SK-N-SH treated with all-trans-retinoic acid at 6 μM for 48 hours (cell line): Measurements from ENCODE around the gene TRIM44.

Experiments
- ATAC-seq: fragments of 200-7000 bp; cut with Tn5 transposase; 3 replicates; pipeline ENCODE4 v1.9.1; 2020; ENCODE audit warnings: mild to moderate bottlenecking, moderate library complexity
- ARNTL ChIP-seq: fragments of 450-650 bp; formaldehyde crosslinking; IDR thresholded peaks from 2 replicates; pipeline ENCODE4 v1.5.0; 2020; ENCODE audit warnings: low read depth, mild to moderate bottlenecking, moderate library complexity, borderline replicate concordance
- BACH2 ChIP-seq: fragments of 250-450 bp; sonication (Bioruptor Pico); IDR thresholded peaks from 2 replicates; pipeline ENCODE4 v1.9.0; 2021; ENCODE audit warnings: mild to moderate bottlenecking, borderline replicate concordance
- CREB5 ChIP-seq: fragments of 250-450 bp; sonication (Bioruptor Pico); IDR thresholded peaks from 2 replicates; pipeline ENCODE4 v1.5.1; 2020; ENCODE audit warnings: low read depth, mild to moderate bottlenecking, moderate library complexity
- CSDC2 ChIP-seq: fragments of 250-450 bp; sonication (Bioruptor Pico); IDR thresholded peaks from 2 replicates; pipeline ENCODE4 v1.5.0; 2020; ENCODE audit warnings: mild to moderate bottlenecking, moderate library complexity
- ESRRG ChIP-seq: fragments of 250-450 bp; sonication (Bioruptor Pico); IDR thresholded peaks from 2 replicates; pipeline ENCODE4 v1.6.1; 2021; ENCODE audit warnings: mild to moderate bottlenecking
- ISL1 ChIP-seq: fragments of 250-450 bp; sonication (Bioruptor Pico); IDR thresholded peaks from 2 replicates; pipeline ENCODE4 v2.1.2; 2022; ENCODE audit warnings: mild to moderate bottlenecking, moderate library complexity
- OSR1 ChIP-seq: fragments of 250-450 bp; sonication (Bioruptor Pico); IDR thresholded peaks from 2 replicates; pipeline ENCODE4 v1.8.0; 2022; ENCODE audit warnings: moderate library complexity, mild to moderate bottlenecking, inconsistent platforms
- PATZ1 ChIP-seq: fragments of 250-450 bp; sonication (Bioruptor Pico); IDR thresholded peaks from 2 replicates; pipeline ENCODE4 v1.8.0; 2020; ENCODE audit warnings: mild to moderate bottlenecking, moderate library complexity, borderline replicate concordance
- PPARA ChIP-seq: fragments of 250-450 bp; sonication (Bioruptor Pico); IDR thresholded peaks from 2 replicates; pipeline ENCODE4 v1.5.0; 2020; ENCODE audit warnings: mild to moderate bottlenecking, borderline replicate concordance
- SNAI2 ChIP-seq: fragments of 250-450 bp; sonication (Bioruptor Pico); IDR thresholded peaks from 2 replicates; pipeline ENCODE4 v1.5.0; 2020; ENCODE audit warnings: mild to moderate bottlenecking, moderate library complexity
- TCF4 ChIP-seq: fragments of 250-450 bp; sonication (Bioruptor Pico); IDR thresholded peaks from 2 replicates; pipeline ENCODE4 v1.8.0; 2021; ENCODE audit warnings: mild to moderate bottlenecking, moderate library complexity, borderline replicate concordance
- TOX ChIP-seq: fragments of 250-450 bp; sonication (Bioruptor Pico); IDR thresholded peaks from 2 replicates; pipeline ENCODE4 v1.8.0; 2021; ENCODE audit warnings: mild to moderate bottlenecking, moderate library complexity, borderline replicate concordance
- TSHZ2 ChIP-seq: fragments of 250-450 bp; sonication (Bioruptor Pico); IDR thresholded peaks from 2 replicates; pipeline ENCODE4 v1.5.0; 2020; ENCODE audit warnings: mild to moderate bottlenecking, moderate library complexity
- ZC3H10 ChIP-seq: fragments of 250-450 bp; sonication (Bioruptor Pico); IDR thresholded peaks from 2 replicates; pipeline ENCODE4 v1.5.1; 2021; ENCODE audit warnings: mild to moderate bottlenecking, moderate library complexity
- ZFP3 ChIP-seq: fragments of 250-450 bp; sonication (Bioruptor Pico); IDR thresholded peaks from 2 replicates; pipeline ENCODE4 v1.5.0; 2020; ENCODE audit warnings: mild to moderate bottlenecking, moderate library complexity
- ZFP30 ChIP-seq: fragments of 450-650 bp; formaldehyde crosslinking; IDR thresholded peaks from 2 replicates; pipeline ENCODE4 v1.5.0; 2022; ENCODE audit warnings: mild to moderate bottlenecking, moderate library complexity
- ZNF565 ChIP-seq: fragments of 450-650 bp; formaldehyde crosslinking; conservative IDR thresholded peaks from 2 replicates; pipeline ENCODE4 v1.5.0; 2020; ENCODE audit warnings: low read depth, mild to moderate bottlenecking, moderate library complexity
- ZNF70 ChIP-seq: fragments of 450-650 bp; formaldehyde crosslinking; IDR thresholded peaks from 2 replicates; pipeline ENCODE4 v1.5.0; 2020; ENCODE audit warnings: mild to moderate bottlenecking, moderate library complexity
- ZNF8 ChIP-seq: fragments of 450-650 bp; formaldehyde crosslinking; IDR thresholded peaks from 2 replicates; pipeline ENCODE4 v1.5.0; 2020; ENCODE audit warnings: mild to moderate bottlenecking, moderate library complexity
- TF ChIP-seq, protein P1 (sequence below): fragments of 250-450 bp; sonication (Bioruptor Pico); IDR thresholded peaks from 2 replicates; pipeline ENCODE4 v1.5.1; 2021; ENCODE audit warnings: mild to moderate bottlenecking, moderate library complexity
- TF ChIP-seq, protein P2 (sequence below): fragments of 250-450 bp; sonication (Bioruptor Pico); IDR thresholded peaks from 2 replicates; pipeline ENCODE4 v1.8.0; 2021; ENCODE audit warnings: low read depth, mild to moderate bottlenecking, moderate library complexity, borderline replicate concordance

Gene TRIM44

DNA sequence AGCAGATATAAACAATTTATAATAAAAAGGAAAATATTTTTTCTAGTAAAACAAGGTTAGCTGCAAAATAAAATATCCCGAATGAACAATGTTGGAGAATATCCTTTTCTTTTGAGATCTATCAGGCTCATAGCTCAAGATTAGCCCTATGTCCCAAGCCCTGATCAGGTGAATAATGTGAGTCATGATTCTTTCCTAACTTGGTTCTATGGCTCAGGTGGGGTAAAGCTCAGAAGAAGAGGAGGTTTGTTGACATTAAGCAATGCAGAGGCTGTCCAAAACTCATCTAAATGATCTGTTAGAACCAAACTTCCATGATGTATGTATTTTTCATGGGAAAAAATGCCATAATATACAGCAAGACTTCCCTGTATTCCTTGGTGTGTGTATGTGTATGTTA lies 86.1 kb downstream of the TRIM44 start:
- no peak for ATAC-seq
- TF ChIP-seq ZFP3: no peak

DNA sequence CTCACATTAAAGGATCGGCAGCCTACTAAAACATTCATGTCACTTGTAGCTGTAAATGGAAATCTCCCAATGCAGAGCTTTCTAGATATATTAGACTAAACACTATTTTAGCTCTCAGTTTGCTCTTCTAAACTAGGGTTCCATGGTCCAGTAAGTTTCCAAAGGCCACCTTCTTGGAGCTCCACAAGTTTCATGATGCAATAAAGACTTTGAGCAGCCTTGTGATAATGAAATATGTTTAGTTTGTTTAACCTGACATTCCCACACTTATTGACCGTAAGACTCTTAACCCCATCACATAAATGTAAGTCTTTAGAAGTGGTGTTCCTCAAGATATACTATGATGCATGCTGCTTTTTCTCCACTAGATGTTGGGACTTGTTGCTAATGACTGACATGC lies 87.7 kb downstream of the TRIM44 start:
- ATAC-seq: no peak
- TF ChIP-seq ZNF8 (CRISPR knock-in tag): no peak

GRCh38 chr11:35750981-35751663 lies 88.5 kb downstream of the TRIM44 start:
- TF ChIP-seq OSR1 (CRISPR knock-in tag) (no peak), ZNF565 (CRISPR knock-in tag) (no peak), ZFP30 (CRISPR knock-in tag) (no peak), ZNF8 (CRISPR knock-in tag) (no peak), ZC3H10 (CRISPR knock-in tag) (no peak), TSHZ2 (CRISPR knock-in tag) (no peak), ZNF70 (no peak), BACH2 (no peak)
- TF ChIP-seq, protein P1, sequence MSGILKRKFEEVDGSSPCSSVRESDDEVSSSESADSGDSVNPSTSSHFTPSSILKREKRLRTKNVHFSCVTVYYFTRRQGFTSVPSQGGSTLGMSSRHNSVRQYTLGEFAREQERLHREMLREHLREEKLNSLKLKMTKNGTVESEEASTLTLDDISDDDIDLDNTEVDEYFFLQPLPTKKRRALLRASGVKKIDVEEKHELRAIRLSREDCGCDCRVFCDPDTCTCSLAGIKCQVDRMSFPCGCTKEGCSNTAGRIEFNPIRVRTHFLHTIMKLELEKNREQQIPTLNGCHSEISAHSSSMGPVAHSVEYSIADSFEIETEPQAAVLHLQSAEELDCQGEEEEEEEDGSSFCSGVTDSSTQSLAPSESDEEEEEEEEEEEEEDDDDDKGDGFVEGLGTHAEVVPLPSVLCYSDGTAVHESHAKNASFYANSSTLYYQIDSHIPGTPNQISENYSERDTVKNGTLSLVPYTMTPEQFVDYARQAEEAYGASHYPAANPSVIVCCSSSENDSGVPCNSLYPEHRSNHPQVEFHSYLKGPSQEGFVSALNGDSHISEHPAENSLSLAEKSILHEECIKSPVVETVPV (CRISPR knock-in tag): no peak
- no peak for ATAC-seq

GRCh38 chr11:35751664-35752061 lies 89.1 kb downstream of the TRIM44 start:
- no peak; the same call in 1 of the 3 replicates for ATAC-seq
- TF ChIP-seq ZC3H10 (CRISPR knock-in tag) (no peak), CREB5 (no peak), ZNF8 (CRISPR knock-in tag) (no peak), SNAI2 (CRISPR knock-in tag) (no peak), ISL1 (CRISPR knock-in tag) (no peak), ZNF565 (CRISPR knock-in tag) (no peak), ZNF70 (no peak), CSDC2 (no peak), PPARA (CRISPR knock-in tag) (no peak), ARNTL (no peak), ESRRG (CRISPR knock-in tag) (no peak), TOX (CRISPR knock-in tag) (no peak), PATZ1 (CRISPR knock-in tag) (no peak), OSR1 (CRISPR knock-in tag) (no peak), TCF4 (CRISPR knock-in tag) (no peak)
- TF ChIP-seq, protein P2, sequence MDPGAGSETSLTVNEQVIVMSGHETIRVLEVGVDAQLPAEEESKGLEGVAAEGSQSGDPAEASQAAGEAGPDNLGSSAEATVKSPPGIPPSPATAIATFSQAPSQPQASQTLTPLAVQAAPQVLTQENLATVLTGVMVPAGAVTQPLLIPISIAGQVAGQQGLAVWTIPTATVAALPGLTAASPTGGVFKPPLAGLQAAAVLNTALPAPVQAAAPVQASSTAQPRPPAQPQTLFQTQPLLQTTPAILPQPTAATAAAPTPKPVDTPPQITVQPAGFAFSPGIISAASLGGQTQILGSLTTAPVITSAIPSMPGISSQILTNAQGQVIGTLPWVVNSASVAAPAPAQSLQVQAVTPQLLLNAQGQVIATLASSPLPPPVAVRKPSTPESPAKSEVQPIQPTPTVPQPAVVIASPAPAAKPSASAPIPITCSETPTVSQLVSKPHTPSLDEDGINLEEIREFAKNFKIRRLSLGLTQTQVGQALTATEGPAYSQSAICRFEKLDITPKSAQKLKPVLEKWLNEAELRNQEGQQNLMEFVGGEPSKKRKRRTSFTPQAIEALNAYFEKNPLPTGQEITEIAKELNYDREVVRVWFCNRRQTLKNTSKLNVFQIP (CRISPR knock-in tag): no peak
